HUES64 (cell line): ENCODE data around the gene KRTAP3-1.

ENCODE experiments used
- H3K27ac ChIP-seq: 2 replicates; pipeline ENCODE4 v1.7.0; 2013; ENCODE audit warnings: low read depth, low read length, inconsistent platforms
- H3K27me3 ChIP-seq: 2 replicates; pipeline ENCODE4 v1.6.1; 2013; ENCODE audit warnings: mild to moderate bottlenecking, low read length; ENCODE audit not compliant: insufficient read depth
- H3K36me3 ChIP-seq: 2 replicates; pipeline ENCODE4 v1.6.1; 2013; ENCODE audit warnings: mild to moderate bottlenecking, low read length; ENCODE audit not compliant: insufficient read depth
- H3K4me1 ChIP-seq: 2 replicates; pipeline ENCODE4 v1.6.1; 2013; ENCODE audit warnings: mild to moderate bottlenecking, low read length, moderate library complexity; ENCODE audit not compliant: insufficient read depth
- H3K4me3 ChIP-seq: 2 replicates; pipeline ENCODE4 v1.5.1; 2013; ENCODE audit warnings: mild to moderate bottlenecking, low read length, moderate library complexity
- H3K9ac ChIP-seq: 2 replicates; pipeline ENCODE4 v1.6.1; 2013; ENCODE audit warnings: mild to moderate bottlenecking, low read depth, low read length
- H3K9me3 ChIP-seq: 2 replicates; pipeline ENCODE4 v1.6.1; 2013; ENCODE audit warnings: low read depth, low read length; ENCODE audit not compliant: insufficient read depth
- WGBS: fragments of 150-250, 120-280 bp; methylation state at CpG from one replicate; pipeline ENCODE4 v1.1.7; 2013; ENCODE audit warnings: missing lambda C conversion rate; 5-methylcytosine and 5-hydroxymethylcytosine counted together

The KRTAP3-1 gene

DNA sequence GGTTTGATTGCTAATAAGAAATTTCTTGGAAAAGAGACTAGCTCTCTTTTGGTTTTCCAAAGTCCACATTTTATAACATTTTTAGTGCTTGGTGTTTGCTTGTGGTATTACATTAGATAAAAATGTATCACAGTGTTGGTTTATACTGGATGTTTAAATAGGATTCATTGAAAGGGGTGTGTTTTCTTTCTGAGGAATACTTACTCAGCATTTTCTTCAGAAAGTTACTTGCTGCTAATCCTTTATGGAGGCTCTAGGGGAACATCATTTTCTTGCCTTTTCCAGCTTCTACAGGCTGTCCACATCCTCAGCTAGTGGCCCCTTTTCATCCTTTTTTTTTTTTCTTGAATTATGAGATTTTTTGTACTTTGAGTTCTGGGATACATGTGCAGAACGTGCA is 41.3 kb downstream of the KRTAP3-1 start:
- Histone ChIP-seq H3K27ac (no peak overlapping the region), H3K4me1 (no peaks in the 10 kb centered on the region), H3K9me3 (no peaks in the 10 kb centered on the region), H3K36me3 (no peaks in the 10 kb centered on the region), H3K27me3 (no peaks in the 10 kb centered on the region), H3K9ac (no peak overlapping the region), H3K4me3 (no peak overlapping the region)
- WGBS: 88% methylated on average over 1 of the region's 1 CpG

DNA sequence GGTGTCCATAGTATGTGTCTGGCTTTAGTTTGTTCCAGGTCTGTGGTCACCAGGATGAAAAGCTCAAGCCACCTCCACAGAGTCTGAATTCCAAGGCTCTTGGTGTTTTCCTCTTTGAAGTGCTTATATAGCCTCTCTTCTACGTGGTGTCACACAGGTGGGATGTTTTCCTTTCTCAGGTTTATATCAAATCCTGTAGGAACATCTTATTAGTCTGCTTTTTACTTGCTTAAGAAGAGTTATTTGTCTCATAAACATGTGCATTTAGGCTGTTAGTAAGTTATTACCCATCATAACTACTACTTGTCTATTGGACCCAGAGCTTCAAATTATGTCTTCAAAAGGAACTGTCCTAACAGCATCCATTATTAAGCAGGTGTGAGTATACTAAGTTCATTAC is 42.1 kb downstream of the KRTAP3-1 start, which contains the start of gene KRT39:
KRT39 (minus strand) TSS at position 101 of the 400 bp plus-strand sequence; CDS start at position 9, 92 bp downstream.
- Histone ChIP-seq H3K9ac (no peak within 1 kb of the TSS), H3K27ac (no peak within 1 kb of the TSS), H3K4me1 (no peaks in the 10 kb centered on the region), H3K27me3 (no peaks in the 10 kb centered on the region), H3K9me3 (no peaks in the 10 kb centered on the region), H3K4me3 (no peak within 1 kb of the TSS), H3K36me3 (no peaks in the 10 kb centered on the region)
- 78% methylated on average over 1 of the region's 1 CpG for WGBS

DNA sequence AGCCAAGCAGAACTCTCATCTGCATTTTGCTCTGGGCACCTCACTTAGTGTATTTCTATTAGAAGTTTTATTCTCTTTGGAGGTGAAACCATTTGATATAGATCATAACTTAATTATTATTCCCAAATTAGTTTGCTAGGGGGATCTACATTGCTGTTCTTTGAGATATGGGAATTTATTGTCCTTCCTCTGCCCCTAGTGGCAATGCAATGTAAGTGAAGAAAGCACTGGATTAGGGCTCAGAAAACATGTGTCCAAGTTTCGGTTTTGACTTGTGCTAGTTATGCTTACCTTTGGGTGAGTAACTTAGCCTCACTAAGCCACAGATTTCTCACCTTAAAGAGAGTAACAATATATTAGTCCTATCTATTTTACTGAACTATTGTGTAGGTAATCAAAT is 45.1 kb downstream of the KRTAP3-1 start:
- Histone ChIP-seq H3K27me3 (no peaks in the 10 kb centered on the region), H3K4me3 (no peak overlapping the region), H3K9ac (no peak overlapping the region), H3K27ac (no peak overlapping the region), H3K9me3 (no peaks in the 10 kb centered on the region), H3K4me1 (0 out of 2 replicates have a peak, but pooled peaks cover 1% of the 10 kb centered on the region), H3K36me3 (no peaks in the 10 kb centered on the region)
- 86% methylated on average over 1 of the region's 1 CpG for WGBS

DNA sequence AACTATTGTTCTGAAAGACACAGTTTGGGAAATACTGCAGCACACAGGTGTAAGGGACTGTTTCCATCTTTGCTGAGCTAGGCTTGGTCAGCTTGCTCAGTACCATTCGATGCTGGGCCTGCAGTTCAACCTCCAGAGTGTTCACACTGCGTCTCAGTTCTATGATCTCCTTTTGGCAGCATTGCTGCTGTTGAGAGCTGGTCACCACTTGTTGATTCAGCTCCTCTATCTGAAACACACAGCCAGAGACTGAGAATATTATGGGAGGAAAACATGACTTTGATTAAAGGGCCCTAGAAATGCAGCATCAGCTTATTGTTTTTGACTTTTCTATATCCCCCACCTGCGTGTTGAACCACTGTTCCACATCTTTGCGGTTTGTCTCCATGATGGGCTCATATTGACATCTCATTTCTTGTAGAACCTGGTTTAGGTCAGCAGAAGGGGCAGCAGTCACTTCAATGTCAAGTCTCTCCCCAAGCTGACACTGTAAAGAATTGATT is 46.8 kb downstream of the KRTAP3-1 start:
- no peaks in the 10 kb centered on the region for H3K9me3 ChIP-seq
- 94% methylated on average over 4 of the region's 4 CpGs for WGBS
- H3K4me1 ChIP-seq: peaks cover 19% of the 10 kb centered on the region
- no peak overlapping the region for H3K9ac ChIP-seq
- H3K36me3 ChIP-seq: no peaks in the 10 kb centered on the region
- H3K4me3 ChIP-seq: no peak overlapping the region
- H3K27ac ChIP-seq: no peak overlapping the region
- no peaks in the 10 kb centered on the region for H3K27me3 ChIP-seq

DNA sequence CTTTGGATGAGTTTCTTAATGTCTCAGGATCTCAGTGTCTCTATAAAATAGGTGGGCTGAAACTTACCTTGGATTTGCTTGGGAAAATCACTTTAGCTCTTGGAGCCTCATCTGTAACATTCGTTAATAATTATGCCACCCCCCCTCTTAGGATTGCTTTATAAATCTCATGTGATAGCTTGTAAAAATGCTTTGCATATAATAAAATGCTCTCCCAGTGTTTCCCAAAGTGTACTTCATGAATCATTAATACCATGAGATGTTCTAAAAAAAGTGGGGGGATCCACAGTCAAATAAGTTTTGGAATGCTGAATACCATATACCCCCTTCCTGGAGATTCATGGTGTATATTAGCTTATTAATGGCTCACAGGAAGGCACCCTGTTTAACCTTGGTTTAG is 47.3 kb downstream of the KRTAP3-1 start:
- H3K4me1 ChIP-seq: peaks cover 24% of the 10 kb centered on the region
- H3K27ac ChIP-seq: no peak overlapping the region
- H3K36me3 ChIP-seq: no peaks in the 10 kb centered on the region
- H3K9me3 ChIP-seq: no peaks in the 10 kb centered on the region
- H3K9ac ChIP-seq: no peak overlapping the region
- no peaks in the 10 kb centered on the region for H3K27me3 ChIP-seq
- H3K4me3 ChIP-seq: no peak overlapping the region
- no CpG with 5 or more reads among the region's 1 CpG for WGBS

DNA sequence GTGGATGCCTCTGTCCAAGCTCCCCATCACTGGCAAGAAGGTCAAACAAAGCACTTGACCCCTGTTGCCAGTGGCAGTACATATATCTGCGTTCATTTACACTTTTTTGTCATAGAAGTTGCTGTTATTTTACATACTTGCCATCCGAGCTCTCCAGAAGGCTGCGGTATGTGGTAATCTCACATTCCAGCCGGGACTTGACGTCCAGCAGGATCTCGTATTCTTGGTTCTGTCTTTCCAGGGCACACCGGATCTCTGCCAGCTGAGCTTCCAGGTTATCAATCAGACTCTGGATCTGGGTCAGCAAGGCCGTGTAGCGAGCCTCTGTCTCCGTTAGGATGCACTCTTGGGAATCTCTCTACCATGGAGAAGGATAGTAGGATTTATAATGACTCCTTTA is 48.8 kb downstream of the KRTAP3-1 start:
- 93% methylated on average over 10 of the region's 10 CpGs for WGBS
- Histone ChIP-seq H3K27ac (no peak overlapping the region), H3K27me3 (no peaks in the 10 kb centered on the region), H3K4me1 (peaks cover 25% of the 10 kb centered on the region), H3K9me3 (no peaks in the 10 kb centered on the region), H3K9ac (no peak overlapping the region), H3K4me3 (no peak overlapping the region), H3K36me3 (no peaks in the 10 kb centered on the region)
